Liver (tissue), 2 donors: ENCODE data around the gene DOCK8.

ENCODE experiments used
- TF ChIP-seq, protein P1 (sequence below): fragments of 150-350 bp; IDR thresholded peaks from 2 replicates; pipeline ENCODE4 v1.5.1; 2017; ENCODE audit warnings: improper control_type of control experiment, low read depth, low read length; ENCODE audit not compliant: missing input control
- TF ChIP-seq, protein P2 (sequence below): IDR thresholded peaks from 2 replicates; pipeline ENCODE4 v1.6.1; 2016; ENCODE audit warnings: antibody characterized with exemption, mild to moderate bottlenecking
- donor health status: healthy.

GRCh38 chr9:406886-407654, 192.4 kb downstream of the DOCK8 start:
- TF ChIP-seq, protein P1, sequence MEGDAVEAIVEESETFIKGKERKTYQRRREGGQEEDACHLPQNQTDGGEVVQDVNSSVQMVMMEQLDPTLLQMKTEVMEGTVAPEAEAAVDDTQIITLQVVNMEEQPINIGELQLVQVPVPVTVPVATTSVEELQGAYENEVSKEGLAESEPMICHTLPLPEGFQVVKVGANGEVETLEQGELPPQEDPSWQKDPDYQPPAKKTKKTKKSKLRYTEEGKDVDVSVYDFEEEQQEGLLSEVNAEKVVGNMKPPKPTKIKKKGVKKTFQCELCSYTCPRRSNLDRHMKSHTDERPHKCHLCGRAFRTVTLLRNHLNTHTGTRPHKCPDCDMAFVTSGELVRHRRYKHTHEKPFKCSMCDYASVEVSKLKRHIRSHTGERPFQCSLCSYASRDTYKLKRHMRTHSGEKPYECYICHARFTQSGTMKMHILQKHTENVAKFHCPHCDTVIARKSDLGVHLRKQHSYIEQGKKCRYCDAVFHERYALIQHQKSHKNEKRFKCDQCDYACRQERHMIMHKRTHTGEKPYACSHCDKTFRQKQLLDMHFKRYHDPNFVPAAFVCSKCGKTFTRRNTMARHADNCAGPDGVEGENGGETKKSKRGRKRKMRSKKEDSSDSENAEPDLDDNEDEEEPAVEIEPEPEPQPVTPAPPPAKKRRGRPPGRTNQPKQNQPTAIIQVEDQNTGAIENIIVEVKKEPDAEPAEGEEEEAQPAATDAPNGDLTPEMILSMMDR, result no peak
- TF ChIP-seq, protein P2, sequence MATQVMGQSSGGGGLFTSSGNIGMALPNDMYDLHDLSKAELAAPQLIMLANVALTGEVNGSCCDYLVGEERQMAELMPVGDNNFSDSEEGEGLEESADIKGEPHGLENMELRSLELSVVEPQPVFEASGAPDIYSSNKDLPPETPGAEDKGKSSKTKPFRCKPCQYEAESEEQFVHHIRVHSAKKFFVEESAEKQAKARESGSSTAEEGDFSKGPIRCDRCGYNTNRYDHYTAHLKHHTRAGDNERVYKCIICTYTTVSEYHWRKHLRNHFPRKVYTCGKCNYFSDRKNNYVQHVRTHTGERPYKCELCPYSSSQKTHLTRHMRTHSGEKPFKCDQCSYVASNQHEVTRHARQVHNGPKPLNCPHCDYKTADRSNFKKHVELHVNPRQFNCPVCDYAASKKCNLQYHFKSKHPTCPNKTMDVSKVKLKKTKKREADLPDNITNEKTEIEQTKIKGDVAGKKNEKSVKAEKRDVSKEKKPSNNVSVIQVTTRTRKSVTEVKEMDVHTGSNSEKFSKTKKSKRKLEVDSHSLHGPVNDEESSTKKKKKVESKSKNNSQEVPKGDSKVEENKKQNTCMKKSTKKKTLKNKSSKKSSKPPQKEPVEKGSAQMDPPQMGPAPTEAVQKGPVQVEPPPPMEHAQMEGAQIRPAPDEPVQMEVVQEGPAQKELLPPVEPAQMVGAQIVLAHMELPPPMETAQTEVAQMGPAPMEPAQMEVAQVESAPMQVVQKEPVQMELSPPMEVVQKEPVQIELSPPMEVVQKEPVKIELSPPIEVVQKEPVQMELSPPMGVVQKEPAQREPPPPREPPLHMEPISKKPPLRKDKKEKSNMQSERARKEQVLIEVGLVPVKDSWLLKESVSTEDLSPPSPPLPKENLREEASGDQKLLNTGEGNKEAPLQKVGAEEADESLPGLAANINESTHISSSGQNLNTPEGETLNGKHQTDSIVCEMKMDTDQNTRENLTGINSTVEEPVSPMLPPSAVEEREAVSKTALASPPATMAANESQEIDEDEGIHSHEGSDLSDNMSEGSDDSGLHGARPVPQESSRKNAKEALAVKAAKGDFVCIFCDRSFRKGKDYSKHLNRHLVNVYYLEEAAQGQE, result no peak
